GM21360 (cell line): ENCODE data around the gene WRAP73.

Experiments used
- ATAC-seq: cut with Tn5 transposase; IDR thresholded peaks from one replicate; pipeline ENCODE4 v1.9.1; 2021; ENCODE audit warnings: mild to moderate bottlenecking, moderate library complexity; ENCODE audit not compliant: unreplicated experiment

WRAP73 gene

GRCh38 chr1:3650248-3651025 lies 534 bp upstream of the WRAP73 start:
- no peak for ATAC-seq

GRCh38 chr1:3646596-3646995 lies 3.3 kb downstream of the WRAP73 start:
- ATAC-seq = no peak

GRCh38 chr1:3645666-3646355 lies 4.1 kb downstream of the WRAP73 start:
- ATAC-seq = no peak

- no peak for ATAC-seq
These were observed 4.7 kb downstream of the WRAP73 start for GRCh38 chr1:3645247-3645646.

- no peak for ATAC-seq
These were observed 5.6 kb downstream of the WRAP73 start for GRCh38 chr1:3644273-3644672.

- ATAC-seq = no peak
These were observed 6.8 kb downstream of the WRAP73 start for GRCh38 chr1:3642919-3643675.

GRCh38 chr1:3641816-3642215 lies 8.1 kb downstream of the WRAP73 start:
- ATAC-seq = no peak

GRCh38 chr1:3641046-3641760 lies 8.7 kb downstream of the WRAP73 start:
- no peak for ATAC-seq

- ATAC-seq = no peak
These were observed 9.6 kb downstream of the WRAP73 start for GRCh38 chr1:3640121-3640837.

- ATAC-seq = no peak
These were observed 10.4 kb downstream of the WRAP73 start for GRCh38 chr1:3639397-3639911.

GRCh38 chr1:3638676-3639075 lies 11.2 kb downstream of the WRAP73 start:
- no peak for ATAC-seq

- ATAC-seq = no peak
These were observed 11.9 kb downstream of the WRAP73 start for GRCh38 chr1:3638027-3638426.

- ATAC-seq = no peak
These were observed 13.4 kb downstream of the WRAP73 start for GRCh38 chr1:3636531-3636930.

GRCh38 chr1:3636080-3636479 lies 13.8 kb downstream of the WRAP73 start:
- no peak for ATAC-seq

GRCh38 chr1:3634059-3634800 lies 15.7 kb downstream of the WRAP73 start:
- no peak for ATAC-seq

GRCh38 chr1:3633344-3634058 lies 16.4 kb downstream of the WRAP73 start:
- no peak for ATAC-seq

GRCh38 chr1:3632716-3633343 lies 17.1 kb downstream of the WRAP73 start:
- ATAC-seq = no peak

GRCh38 chr1:3632298-3632697 lies 17.6 kb downstream of the WRAP73 start:
- no peak for ATAC-seq
